Hematopoietic multipotent progenitor cell (in vitro differentiated cells): ENCODE data around the gene DZANK1. TPM values are rescaled to one million over a fixed set of nuclear protein-coding genes. Genes with fewer than 3 reads are reported as not detected.
A peak's percentile ranks its signal among the peaks of the same experiment; 100 is the strongest.
"Not testable (repeated sequence)": the region's sequence is repeated elsewhere in the genome, so short reads cannot be mapped to it uniquely, and the experiment has no call there.

Experiments
- DNase-seq, 3 donors: peaks; one replicate each; pipeline ENCODE4 v3.0.0-alpha.2; 2011 to 2015; ENCODE audit warnings: low read depth in 2 of 3, low spot score in 2 of 3
- total RNA-seq: library from RNA; depleted of rRNA; stranded (reverse); fragments of >200 nt; gene quantifications from one replicate; pipeline ENCODE4 v1.2.3, GENCODE V29; 2012

Gene DZANK1
- total RNA-seq, 1 donor, result 1.9 TPM

DNA sequence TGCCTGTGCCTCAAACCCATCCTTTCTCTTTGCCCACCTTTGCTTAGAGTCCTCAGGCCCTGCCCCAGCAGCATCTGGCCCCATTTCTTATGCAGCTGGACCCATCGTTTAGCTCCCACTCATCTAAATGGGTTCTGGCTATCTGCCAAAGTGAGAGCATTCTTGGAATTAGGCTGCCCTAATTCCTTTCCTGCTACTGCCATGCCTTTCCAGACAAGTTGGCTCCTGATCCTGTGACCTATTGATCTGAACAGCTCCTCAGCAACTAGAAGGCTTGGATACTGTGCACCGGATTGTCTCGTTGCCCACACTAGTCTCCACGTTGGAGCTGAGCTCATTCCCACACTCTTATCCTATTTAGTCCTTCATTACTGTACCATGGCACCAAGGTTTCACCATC lies 22.9 kb downstream of the DZANK1 start:
- DNase-seq, result no peak

DNA sequence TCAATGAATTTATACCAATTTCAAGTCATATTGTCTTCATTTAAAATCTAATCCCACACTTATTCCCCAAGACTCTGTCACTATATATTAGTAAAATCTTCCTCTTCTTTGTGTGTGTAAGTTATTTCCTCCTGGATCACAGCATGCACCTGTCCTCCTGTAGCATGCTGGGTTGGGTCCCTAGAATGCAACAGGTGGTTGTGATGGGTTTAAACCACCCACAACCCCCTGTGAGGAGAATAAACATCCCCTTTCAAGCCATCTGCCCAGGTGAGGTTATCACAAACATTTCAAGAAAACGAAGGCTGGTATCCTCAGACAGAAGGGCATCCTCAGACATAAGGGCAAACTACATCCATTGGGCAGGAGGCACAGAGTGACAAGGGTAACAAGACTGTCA lies 26.4 kb downstream of the DZANK1 start:
- DNase-seq, result no peak

DNA sequence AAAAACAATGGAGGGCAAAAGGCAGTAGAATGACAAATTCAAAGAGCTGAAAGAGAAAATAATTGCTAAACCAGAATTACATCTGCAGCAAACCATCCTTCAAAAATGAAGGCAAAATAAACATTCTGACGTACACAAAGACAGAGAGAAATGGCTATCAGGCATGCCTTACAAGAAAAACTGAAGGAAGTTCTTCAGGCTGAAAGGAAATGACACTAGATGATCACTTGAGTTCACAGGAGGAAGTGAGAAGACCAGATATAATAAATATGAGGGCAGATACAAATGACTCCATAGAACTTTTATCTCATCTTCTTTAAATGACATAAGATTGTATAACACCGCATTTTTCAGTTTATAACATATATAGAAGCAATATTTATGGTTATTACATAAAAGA lies 30.0 kb downstream of the DZANK1 start:
- peak in 1 of 3 donors; percentile 3 for DNase-seq

DNA sequence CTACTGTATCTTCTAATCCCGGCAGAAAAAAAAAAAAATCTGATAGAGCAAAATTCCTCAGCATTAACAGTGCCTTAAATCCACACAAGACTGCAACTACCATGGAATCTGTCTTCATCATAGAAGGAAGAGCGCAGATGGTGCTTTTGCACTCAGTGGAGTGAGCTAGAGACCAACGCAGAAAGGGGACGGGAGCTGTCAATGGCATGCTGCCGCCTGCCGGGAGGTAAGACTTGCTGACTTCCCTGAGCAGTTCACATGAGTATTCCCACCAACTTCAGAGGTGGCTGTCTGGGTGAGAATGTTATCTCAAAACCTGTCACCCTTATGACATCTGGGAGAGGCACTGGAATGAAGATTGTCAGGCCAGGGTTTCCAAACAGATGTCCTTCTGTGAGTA lies 35.6 kb downstream of the DZANK1 start:
- DNase-seq, result no peak

DNA sequence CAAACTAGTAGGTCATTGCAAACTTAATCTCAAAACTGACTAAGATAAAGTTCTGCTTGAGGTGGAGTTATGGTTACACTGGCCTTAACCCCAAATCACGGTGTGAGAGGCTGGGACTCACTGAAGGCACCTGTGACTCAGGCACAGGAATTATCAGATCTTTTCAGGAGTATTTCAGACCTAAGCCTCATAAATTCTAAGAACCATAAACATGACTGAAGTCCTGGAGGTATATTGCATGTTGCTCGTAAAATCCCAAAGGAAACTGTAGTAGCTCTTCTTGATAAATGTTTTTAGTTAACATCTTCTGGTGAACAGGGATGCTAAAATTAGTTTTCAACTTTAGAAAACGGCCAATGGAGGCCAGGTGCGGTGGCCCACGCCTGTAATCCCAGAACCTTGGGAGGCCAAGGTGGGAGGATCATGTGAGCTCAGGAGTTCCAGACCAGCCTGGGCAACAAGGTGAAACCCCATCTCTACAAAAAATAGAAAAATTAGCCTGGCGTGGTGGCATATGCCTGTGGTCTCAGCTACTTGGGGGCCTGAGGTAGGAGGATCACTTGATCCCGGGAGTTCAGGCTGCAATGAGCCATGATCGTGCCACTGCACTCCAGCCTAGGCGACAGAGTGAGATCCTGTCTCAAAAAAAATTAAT lies 36.5 kb downstream of the DZANK1 start:
- no peak for DNase-seq

DNA sequence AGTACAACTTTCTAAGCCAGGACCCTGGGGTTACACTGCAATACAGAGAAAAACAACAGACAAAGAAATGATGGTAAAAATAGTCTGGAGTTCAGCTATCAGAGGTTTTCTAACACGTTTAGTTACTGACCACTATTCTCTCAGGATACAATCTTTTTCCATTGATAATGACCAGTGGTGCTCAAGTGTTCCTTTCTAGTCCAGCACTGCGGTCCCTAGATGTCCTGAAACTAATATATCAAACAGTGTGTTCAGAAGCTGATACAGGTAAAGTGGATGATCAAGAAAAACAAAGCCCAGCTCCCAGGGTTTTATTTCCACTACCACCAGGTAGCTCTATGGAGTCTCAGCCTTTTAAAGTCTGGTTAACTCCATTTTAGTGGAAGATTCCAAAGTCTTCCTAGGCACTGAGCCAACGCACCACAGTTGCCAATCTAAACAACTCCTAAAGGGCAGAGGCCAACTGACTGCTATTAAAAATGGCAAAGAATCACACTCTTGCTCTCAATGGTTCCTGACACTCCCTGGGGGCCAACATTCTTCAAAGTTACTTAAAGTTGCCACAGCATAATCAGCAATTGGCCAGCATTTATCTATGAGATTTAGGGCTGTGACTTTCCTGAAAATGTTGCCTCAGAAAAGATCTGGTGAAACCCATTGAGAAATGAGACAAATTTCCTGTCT lies 38.2 kb downstream of the DZANK1 start:
- DNase-seq, result no peak

DNA sequence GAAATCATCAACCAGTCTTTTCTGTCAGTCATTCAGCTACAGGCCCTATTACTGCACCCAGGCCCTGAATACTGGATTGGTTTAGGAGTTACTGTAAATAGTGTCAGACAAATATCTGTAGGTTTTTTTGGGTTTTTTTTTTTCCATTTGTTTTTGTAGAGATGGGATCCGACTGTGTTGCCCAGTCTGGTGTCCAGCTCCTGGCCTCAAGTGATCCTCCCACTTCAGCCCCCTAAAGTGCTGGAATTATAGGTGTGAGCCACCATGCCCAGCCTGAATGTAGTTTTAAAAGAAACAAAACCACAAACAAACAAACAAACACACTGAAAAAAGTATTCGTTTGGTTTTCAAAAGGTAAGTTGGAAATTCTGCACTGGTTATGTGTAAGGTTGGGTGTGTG lies 39.6 kb downstream of the DZANK1 start:
- DNase-seq, result no peak

DNA sequence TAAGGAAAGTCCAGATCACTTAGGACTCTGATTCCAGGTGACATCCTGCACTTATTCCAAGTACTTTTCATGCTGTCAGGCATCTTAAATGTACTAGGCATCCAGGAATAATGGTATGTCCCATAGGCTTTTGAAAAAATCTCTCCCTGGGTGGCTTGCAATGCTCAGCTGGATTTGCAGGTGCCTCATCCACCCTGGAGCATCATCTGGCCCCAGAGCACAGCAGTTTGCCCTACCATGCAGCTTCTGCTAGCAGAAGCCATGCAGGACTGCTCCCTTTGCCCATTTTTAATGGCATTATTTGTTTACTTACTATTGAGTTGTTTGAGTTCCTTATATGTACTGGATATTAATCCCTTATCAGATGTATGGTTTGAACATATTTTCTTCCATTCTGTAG lies 45.2 kb downstream of the DZANK1 start:
- DNase-seq, result no peak

DNA sequence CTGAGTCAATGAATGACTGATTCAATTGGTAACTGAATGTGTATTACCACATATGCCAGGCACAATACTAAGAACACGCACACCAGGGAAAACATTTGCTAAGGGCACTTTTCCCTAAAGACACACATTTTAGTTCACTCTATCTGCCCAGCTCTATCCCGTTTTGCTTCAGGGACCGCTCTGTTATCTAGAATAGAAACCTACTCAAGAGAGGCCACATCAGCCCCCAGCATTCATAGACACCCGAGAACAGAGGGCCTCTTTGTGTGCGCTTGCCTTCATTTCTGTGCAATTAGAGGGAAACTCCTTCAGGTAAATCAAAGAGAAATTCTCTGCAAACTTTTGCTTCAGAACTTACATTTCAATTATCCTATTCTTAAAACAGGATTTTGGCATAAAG lies 50.3 kb downstream of the DZANK1 start:
- DNase-seq, result no peak

DNA sequence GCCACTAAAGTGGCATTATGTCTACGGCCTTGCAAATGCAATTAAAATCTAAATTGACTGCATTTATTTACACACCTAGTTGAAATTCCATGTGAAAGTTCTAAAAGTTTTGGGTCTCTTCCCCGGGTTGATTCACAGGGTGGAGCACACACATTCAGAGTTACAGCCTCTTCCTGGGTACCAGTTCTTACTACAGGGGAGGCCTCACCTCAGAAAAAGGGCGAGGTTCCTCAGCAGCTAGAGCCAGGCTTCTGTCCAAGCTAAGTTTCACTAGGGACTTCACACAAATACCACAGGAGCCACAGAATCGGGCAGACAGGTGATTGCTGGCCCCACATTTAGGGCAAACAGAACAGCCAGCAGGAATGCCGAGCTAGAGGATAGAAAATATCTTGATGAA lies 52.7 kb downstream of the DZANK1 start:
- DNase-seq, result no peak

DNA sequence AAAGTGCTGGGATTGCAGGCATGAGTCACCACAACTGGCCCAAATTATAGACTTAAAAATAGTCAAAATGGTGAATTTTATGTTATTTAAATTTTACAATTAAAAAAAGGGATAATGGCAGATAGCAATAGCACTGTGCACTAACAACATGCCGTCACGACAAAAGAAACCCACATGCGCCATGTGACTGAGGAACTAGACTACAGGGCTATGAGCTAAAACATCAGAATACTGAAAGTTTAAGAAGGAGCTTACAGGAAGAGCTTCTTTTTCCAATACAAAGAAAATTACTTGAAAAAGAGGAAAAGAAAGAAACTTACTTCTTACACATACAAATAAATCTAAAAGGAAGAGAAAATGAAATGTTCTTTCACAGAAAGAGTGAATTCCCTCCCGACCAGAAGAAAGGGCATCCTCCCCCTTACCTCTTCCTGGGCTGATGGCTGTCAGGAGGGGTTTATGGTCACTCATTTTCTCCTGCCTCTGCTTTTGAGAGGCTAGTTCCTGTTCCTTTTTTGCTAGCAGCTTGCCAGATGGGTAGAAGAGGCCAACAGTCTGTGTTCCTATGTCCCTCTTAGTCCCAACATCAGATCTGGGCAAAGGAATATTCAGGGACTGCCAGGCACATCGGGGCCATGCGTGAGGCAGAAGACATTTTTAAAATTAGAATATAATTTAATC lies 54.5 kb downstream of the DZANK1 start:
- DNase-seq, result peak in 2 of 3 donors; percentile 33 to 67

DNA sequence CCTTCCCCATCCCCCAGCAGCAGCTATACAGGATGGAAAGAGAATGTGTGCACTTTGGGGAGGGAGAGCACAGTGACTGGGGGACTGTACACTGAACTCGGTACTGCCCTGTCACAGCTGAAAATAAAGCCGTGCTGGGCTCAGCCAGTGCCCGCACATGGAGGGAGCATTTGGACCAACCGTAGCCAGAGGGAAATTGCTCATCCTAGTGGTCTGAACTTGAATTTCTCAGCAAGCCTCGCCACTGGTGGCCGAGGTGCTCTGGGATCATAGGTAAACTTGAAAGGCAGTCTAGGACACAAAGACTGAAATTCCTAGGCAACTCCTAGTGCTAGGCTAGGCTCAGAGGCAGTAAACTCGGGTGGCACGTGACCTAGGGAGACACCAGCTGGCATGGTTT lies 61.0 kb downstream of the DZANK1 start:
- no peak for DNase-seq

DNA sequence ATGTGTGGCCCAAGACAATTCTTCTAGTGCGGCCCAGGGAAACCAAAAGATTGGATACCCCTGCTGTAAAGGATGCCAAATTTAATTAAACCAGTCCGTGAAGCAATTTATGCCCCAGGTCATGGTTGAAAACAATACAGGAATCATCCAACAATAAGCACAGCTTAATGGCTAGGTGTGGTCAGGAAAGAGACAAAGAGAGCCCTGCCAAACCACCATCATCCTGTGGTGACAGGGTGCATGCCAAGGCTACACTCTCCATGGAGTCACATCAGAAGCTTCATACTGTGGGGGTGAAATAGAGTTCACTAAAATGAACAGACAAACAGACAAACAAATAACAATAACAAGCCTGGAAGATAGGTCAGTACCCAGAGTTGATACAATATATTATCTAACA lies 62.7 kb downstream of the DZANK1 start:
- DNase-seq, result no peak

DNA sequence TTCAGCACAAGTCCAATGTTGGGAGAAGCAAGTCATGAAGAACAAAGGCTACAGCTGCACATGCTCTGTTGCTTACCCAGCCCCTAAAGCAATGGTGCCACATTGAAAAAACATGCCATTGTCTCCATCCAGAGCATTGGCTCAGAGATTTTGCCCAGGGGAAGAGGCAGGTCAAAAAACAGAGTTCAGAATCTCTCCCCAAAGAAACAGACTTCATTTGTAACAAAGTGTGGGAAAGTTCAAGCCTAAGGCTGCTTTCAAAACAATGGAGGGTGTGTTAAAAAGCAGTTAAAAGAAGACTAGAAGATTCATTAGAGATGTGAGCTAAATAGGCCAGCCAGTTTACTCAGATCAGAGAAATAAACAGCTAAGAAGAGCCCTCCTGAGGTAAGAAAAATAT lies 63.6 kb downstream of the DZANK1 start:
- no peak for DNase-seq

DNA sequence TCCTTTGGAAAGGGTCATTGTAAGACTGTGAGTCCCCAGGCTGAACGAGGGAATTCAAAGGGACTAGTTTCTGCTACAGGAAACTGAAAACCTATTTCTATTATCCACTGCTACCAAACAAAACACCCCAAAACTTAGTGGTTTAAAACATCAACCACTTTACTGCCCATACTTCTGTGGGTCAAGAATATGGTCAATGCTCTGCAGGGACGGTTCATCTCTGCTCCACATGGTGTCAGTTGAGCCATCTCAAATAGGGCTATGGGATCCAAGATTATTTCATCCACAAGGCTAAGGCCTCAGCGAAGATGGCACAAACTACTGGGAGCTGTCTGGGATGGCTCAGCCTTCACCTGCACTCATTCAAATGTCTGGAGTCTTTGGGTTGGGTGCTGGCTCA lies 65.5 kb downstream of the DZANK1 start:
- DNase-seq, result no peak

DNA sequence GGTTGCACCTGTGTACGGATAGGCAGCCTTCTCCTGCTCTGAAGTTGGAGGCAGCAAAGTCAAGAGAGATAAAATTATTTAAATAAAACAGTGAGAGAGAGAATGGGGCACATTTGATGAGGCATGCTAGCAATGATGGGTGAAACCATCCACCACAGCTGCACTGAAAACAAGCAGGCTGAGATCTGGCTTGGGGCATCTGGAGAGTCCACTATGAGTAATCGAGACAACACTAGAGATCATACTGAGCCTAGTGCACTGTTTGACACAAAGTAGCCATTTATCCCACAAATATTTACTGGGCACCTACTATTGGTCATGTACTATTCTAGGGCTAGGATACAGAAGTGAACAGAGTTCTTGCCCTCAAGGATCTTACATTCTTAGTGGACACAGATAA lies 66.4 kb downstream of the DZANK1 start:
- no peak for DNase-seq

DNA sequence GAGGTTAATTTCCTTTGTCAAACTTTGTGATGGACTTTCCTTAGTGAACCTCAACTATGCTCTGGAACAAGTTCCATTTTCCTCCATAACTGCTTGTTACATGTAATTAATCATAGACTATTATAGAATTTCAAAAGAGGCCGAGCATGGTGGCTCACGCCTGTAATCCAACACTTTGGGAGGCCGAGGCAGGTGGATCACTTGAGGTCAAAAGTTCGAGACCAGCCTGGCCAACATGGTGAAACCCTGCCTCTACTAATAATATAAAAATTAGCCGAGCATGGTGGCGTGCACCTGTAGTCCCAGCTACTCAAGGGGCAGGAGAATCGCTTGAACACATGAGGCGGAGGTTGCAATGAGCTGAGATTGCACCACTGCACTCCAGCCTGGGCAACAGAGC lies 68.1 kb downstream of the DZANK1 start:
- DNase-seq, result not testable (repeated sequence)

DNA sequence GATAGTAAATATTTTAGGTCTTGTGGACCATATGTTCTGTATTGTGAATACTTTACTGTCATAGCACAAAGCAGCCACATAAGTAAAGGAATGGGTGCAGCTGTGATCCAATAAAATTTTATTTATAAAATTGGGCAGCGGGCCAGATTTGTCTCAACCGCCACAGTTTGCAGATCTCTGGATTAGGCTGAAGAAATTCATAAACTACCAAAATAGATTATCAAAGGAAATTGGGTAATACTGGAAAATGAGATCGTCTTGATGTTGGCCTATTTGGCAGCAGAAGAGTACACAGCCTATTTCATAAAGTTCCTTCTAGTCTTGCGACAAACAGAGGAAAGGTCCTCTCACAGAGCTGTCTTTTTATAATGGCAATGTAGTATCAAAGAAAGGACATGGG lies 69.8 kb downstream of the DZANK1 start:
- DNase-seq, result no peak

DNA sequence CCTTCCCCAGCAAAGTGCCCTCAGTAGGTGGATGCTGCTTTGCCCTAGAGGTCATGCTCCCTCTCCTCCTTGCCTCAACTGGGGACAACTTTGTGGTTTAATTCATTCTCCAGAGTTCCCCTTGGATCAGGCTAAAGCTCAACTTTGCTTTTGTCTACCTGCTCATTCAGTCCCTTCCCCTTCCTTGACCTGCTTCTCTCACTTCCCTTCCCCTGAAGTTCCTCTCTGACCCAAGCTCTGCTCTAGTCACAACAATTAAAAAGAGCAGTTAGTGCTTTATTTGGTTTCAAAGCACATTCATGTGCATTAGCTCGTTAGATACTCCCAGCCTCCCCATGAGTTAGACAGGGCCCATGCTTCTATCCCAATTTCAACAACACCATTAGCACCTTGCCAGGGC lies 71.3 kb downstream of the DZANK1 start:
- no peak for DNase-seq

DNA sequence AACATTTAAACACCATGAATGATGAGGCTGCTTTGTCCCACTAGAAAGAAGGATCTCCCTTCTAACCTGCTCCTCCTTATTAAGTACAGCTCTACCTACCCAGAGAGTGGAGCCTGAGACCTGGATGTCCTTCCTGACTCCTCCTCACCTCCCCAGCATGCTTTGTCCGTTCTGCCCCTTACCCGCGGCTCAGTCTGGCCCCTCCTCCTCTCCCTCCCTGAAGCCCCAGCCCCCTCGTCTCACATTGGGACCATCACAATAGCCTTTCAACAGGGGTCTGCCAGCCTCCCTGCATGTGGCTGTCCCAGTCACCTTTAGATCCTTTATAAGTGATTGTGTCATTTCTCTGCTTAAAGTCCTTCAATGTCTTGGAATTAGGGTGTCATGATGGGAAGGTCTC lies 72.5 kb downstream of the DZANK1 start:
- no peak for DNase-seq

DNA sequence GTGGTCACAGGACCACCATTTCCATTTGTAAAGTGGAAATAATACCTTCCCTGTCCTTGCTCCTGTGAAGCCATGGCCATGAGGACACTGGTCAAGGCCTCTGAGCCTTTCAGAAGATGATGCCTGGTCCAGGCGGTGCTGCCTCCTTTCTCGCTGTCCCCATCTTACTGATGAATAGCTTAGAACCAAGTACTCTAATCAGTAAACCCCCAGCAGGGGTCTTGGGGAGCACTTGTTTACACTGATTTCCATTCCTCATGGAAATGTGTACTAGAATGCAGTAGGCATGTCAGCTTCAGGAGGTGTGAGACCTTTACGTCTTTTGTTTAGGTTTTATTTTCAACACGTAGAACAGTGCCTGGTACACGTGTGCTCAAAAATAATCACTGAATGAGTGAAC lies 75.1 kb downstream of the DZANK1 start:
- no peak for DNase-seq

DNA sequence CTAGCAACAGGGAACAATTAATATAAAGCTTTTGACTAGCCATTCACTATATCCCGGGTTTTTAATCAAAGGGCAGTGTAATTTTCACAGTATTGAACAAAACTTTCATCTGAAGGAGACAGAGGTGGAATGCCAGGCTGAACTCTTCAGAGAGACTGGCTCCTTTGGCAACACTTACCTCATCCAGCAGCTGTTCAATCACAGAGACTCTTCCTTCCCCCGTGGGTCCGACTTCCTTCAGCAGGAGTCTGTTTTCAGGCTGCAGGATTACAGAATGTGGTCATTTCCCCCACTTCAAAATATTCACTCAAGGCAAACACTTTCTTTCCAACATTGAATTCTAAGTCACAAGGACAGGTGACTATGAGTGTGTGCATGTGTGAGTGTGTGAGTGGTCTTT lies 76.6 kb downstream of the DZANK1 start:
- DNase-seq, result no peak
